ENCODE data around the gene ATG3.

DNA sequence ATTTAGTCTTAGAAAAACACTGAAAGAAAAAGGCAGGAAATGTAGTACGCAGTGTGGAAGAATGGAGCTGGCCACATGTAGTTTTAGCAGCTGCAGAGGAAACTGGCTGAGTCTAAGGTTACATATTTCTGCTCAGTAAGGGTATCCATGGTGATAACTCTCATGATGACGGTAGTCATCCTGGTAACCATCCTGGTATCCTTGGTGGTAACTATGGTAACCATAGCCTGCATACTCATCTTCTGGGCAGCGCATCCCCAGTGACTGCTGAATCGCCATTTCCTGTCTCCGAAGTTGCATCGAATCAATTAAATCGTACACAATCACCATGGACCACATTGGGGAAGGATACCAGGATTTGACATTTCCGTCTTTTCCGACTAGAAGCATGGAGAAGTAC is 43.5 kb upstream of the ATG3 start:
- TF ChIP-seq GABPA (IDR thresholded peaks at IDR 0.05 in 1 of 2, conservative IDR thresholded peaks at IDR 0.05 in 1 of 2) = no peak
- TF ChIP-seq, protein P1, sequence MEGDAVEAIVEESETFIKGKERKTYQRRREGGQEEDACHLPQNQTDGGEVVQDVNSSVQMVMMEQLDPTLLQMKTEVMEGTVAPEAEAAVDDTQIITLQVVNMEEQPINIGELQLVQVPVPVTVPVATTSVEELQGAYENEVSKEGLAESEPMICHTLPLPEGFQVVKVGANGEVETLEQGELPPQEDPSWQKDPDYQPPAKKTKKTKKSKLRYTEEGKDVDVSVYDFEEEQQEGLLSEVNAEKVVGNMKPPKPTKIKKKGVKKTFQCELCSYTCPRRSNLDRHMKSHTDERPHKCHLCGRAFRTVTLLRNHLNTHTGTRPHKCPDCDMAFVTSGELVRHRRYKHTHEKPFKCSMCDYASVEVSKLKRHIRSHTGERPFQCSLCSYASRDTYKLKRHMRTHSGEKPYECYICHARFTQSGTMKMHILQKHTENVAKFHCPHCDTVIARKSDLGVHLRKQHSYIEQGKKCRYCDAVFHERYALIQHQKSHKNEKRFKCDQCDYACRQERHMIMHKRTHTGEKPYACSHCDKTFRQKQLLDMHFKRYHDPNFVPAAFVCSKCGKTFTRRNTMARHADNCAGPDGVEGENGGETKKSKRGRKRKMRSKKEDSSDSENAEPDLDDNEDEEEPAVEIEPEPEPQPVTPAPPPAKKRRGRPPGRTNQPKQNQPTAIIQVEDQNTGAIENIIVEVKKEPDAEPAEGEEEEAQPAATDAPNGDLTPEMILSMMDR (IDR thresholded peaks at IDR 0.05; ENCODE audit: low read depth, low read length, missing input control) = no peak
- TF ChIP-seq SP1 (IDR thresholded peaks at IDR 0.05) = no peak
- TF ChIP-seq, protein P2, sequence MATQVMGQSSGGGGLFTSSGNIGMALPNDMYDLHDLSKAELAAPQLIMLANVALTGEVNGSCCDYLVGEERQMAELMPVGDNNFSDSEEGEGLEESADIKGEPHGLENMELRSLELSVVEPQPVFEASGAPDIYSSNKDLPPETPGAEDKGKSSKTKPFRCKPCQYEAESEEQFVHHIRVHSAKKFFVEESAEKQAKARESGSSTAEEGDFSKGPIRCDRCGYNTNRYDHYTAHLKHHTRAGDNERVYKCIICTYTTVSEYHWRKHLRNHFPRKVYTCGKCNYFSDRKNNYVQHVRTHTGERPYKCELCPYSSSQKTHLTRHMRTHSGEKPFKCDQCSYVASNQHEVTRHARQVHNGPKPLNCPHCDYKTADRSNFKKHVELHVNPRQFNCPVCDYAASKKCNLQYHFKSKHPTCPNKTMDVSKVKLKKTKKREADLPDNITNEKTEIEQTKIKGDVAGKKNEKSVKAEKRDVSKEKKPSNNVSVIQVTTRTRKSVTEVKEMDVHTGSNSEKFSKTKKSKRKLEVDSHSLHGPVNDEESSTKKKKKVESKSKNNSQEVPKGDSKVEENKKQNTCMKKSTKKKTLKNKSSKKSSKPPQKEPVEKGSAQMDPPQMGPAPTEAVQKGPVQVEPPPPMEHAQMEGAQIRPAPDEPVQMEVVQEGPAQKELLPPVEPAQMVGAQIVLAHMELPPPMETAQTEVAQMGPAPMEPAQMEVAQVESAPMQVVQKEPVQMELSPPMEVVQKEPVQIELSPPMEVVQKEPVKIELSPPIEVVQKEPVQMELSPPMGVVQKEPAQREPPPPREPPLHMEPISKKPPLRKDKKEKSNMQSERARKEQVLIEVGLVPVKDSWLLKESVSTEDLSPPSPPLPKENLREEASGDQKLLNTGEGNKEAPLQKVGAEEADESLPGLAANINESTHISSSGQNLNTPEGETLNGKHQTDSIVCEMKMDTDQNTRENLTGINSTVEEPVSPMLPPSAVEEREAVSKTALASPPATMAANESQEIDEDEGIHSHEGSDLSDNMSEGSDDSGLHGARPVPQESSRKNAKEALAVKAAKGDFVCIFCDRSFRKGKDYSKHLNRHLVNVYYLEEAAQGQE (IDR thresholded peaks at IDR 0.05) = no peak
- no peak for TF ChIP-seq TAF1 (conservative IDR thresholded peaks at IDR 0.05)
- TF ChIP-seq, protein P3, sequence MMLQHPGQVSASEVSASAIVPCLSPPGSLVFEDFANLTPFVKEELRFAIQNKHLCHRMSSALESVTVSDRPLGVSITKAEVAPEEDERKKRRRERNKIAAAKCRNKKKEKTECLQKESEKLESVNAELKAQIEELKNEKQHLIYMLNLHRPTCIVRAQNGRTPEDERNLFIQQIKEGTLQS (IDR thresholded peaks at IDR 0.05) = no peak
- no peak for TF ChIP-seq RXRA (IDR thresholded peaks at IDR 0.05)
- no peak for TF ChIP-seq JUND (IDR thresholded peaks at IDR 0.05)
- TF ChIP-seq, protein P4, sequence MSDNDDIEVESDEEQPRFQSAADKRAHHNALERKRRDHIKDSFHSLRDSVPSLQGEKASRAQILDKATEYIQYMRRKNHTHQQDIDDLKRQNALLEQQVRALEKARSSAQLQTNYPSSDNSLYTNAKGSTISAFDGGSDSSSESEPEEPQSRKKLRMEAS (IDR thresholded peaks at IDR 0.05) = no peak
- no peak for TF ChIP-seq YY1 (IDR thresholded peaks at IDR 0.05)
- no peak for TF ChIP-seq FOXA1 (IDR thresholded peaks at IDR 0.05)
- TF ChIP-seq ZBTB33 (IDR thresholded peaks at IDR 0.05) = no peak
- no peak for TF ChIP-seq RAD21 (IDR thresholded peaks at IDR 0.05)

All from liver (tissue), 3 donors.